ENCODE measurements around the gene UGGT1.

Gene UGGT1

DNA sequence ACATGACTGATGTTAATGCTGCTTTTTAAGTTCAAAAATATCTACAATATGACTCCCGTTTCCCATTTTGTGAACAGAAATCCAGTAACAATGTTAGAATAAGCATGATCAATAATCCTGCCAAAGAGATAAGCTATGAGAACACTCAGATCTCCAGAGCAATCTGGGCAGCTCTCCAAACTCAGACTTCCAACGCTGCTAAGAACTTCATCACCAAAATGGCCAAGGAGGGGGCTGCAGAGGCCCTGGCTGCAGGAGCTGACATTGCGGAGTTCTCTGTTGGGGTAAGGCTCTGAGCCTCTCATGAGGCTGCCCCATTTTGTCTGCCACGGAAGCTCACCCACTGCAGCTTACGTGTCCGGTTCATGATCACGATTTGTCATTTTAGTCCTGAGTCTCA is 68.4 kb downstream of the UGGT1 start:
- no peaks in the 10 kb centered on the region for H3K79me2 ChIP-seq (ENCODE audit: insufficient read depth, low read length)
- H4K20me1 ChIP-seq (ENCODE audit: insufficient read depth, low read length), result no peaks in the 10 kb centered on the region
- TF ChIP-seq EZH2 (IDR thresholded peaks at IDR 0.05; ENCODE audit: borderline replicate concordance, low read depth, low read length, severe bottlenecking), result no peak
- TF ChIP-seq, protein P1, sequence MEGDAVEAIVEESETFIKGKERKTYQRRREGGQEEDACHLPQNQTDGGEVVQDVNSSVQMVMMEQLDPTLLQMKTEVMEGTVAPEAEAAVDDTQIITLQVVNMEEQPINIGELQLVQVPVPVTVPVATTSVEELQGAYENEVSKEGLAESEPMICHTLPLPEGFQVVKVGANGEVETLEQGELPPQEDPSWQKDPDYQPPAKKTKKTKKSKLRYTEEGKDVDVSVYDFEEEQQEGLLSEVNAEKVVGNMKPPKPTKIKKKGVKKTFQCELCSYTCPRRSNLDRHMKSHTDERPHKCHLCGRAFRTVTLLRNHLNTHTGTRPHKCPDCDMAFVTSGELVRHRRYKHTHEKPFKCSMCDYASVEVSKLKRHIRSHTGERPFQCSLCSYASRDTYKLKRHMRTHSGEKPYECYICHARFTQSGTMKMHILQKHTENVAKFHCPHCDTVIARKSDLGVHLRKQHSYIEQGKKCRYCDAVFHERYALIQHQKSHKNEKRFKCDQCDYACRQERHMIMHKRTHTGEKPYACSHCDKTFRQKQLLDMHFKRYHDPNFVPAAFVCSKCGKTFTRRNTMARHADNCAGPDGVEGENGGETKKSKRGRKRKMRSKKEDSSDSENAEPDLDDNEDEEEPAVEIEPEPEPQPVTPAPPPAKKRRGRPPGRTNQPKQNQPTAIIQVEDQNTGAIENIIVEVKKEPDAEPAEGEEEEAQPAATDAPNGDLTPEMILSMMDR (IDR thresholded peaks at IDR 0.05; ENCODE audit: borderline replicate concordance, extremely low read depth, low read length, poor library complexity, severe bottlenecking), result no peak
- H3K4me3 ChIP-seq (ENCODE audit: low read depth in 1 of 2, low read length in 2 of 2), result no peak overlapping the region
- ATAC-seq (ENCODE audit: insufficient read depth, low read depth) (no peak), DNase-seq (no peak)
- H3K27me3 ChIP-seq (ENCODE audit: insufficient read depth, low read length, poor library complexity), result no peaks in the 10 kb centered on the region
- H2AFZ ChIP-seq (ENCODE audit: low read depth, low read length), result no peak overlapping the region
- H3K9me3 ChIP-seq (ENCODE audit: insufficient read depth, low read length, severe bottlenecking), result no peaks in the 10 kb centered on the region
- H3K36me3 ChIP-seq (ENCODE audit: insufficient read depth, low read length), result peaks cover 81% of the 10 kb centered on the region
- H3K9ac ChIP-seq (ENCODE audit: low read depth, low read length), result no peak overlapping the region
- H3K4me2 ChIP-seq (ENCODE audit: insufficient read depth, low read length), result no peak overlapping the region
- H3K4me1 ChIP-seq (ENCODE audit: insufficient read depth, low read length), result no peaks in the 10 kb centered on the region
- H3K27ac ChIP-seq (ENCODE audit: low read length), result no peak overlapping the region

DNA sequence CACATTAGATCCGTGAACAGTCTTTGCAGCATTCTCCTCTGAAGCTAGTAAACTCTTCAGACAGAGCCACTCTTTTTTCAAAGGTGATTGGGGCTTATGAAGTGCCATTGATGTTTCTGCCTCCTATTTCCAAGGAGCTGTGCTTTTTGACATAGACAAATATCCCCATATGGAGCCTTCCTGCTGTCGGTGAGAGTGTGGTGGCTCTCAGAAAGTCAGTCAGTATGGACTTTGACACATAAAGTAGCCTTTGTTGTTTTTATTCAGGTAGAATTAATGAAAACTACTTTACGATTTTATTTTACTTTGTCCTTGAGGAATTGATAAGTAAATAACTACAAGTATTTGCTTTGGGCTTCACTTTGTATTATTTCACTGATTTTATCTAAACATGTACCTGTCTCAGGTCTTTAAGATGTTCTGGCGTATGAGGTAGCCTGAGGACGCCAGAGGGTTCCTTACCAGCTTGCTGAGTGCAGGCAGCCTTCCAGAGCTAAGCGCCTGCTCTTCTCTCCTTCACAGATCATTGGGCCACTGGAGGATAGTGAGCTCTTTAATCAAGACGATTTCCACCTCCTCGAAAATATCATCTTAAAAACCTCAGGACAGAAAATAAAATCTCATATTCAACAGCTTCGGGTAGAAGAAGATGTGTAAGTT is 69.7 kb downstream of the UGGT1 start:
- DNase-seq, result no peak

DNA sequence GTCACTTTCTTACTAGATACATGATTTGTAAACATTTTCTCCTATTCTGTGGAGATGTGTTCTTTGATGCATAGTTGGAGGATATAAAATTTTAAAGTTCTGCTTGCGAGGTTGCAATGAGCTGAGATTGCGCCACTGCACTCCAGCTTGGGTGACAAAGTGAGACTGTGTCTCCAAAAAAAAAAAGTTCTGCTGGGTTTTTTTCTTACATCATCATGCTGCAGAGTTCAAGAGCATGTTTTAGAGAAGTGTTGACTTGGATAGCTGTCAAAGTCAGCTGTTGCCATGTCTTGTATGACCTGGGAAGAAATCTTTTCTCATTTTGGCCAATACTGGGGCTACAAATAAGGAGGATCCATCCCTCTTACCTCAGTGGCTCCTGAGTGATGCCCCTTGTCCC is 71.3 kb downstream of the UGGT1 start:
- Histone ChIP-seq H3K4me3 (ENCODE audit: low read depth in 1 of 2, low read length in 2 of 2) (no peak overlapping the region), H2AFZ (ENCODE audit: low read depth, low read length) (no peak overlapping the region), H3K4me1 (ENCODE audit: insufficient read depth, low read length) (no peaks in the 10 kb centered on the region), H3K36me3 (ENCODE audit: insufficient read depth, low read length) (peaks cover 87% of the 10 kb centered on the region), H4K20me1 (ENCODE audit: insufficient read depth, low read length) (no peaks in the 10 kb centered on the region), H3K79me2 (ENCODE audit: insufficient read depth, low read length) (no peaks in the 10 kb centered on the region), H3K27me3 (ENCODE audit: insufficient read depth, low read length, poor library complexity) (no peaks in the 10 kb centered on the region), H3K27ac (ENCODE audit: low read length) (no peak overlapping the region), H3K4me2 (ENCODE audit: insufficient read depth, low read length) (no peak overlapping the region), H3K9me3 (ENCODE audit: insufficient read depth, low read length, severe bottlenecking) (no peaks in the 10 kb centered on the region), H3K9ac (ENCODE audit: low read depth, low read length) (no peak overlapping the region)
- no peak for ATAC-seq (ENCODE audit: insufficient read depth, low read depth)
- DNase-seq, result no peak
- no peak for TF ChIP-seq EZH2 (IDR thresholded peaks at IDR 0.05; ENCODE audit: borderline replicate concordance, low read depth, low read length, severe bottlenecking)
- TF ChIP-seq, protein P1 (IDR thresholded peaks at IDR 0.05; ENCODE audit: borderline replicate concordance, extremely low read depth, low read length, poor library complexity, severe bottlenecking), result no peak

More for the DNA sequence above, 69.7 kb downstream of the UGGT1 start:
- H3K79me2 ChIP-seq (ENCODE audit: insufficient read depth, low read length), result no peaks in the 10 kb centered on the region
- H3K4me2 ChIP-seq (ENCODE audit: insufficient read depth, low read length), result no peak overlapping the region
- H3K4me3 ChIP-seq (ENCODE audit: low read depth in 1 of 2, low read length in 2 of 2), result no peak overlapping the region
- H4K20me1 ChIP-seq (ENCODE audit: insufficient read depth, low read length), result no peaks in the 10 kb centered on the region
- H3K4me1 ChIP-seq (ENCODE audit: insufficient read depth, low read length), result no peaks in the 10 kb centered on the region
- no peaks in the 10 kb centered on the region for H3K27me3 ChIP-seq (ENCODE audit: insufficient read depth, low read length, poor library complexity)
- no peaks in the 10 kb centered on the region for H3K9me3 ChIP-seq (ENCODE audit: insufficient read depth, low read length, severe bottlenecking)
- H3K27ac ChIP-seq (ENCODE audit: low read length), result no peak overlapping the region
- H3K36me3 ChIP-seq (ENCODE audit: insufficient read depth, low read length), result peaks cover 86% of the 10 kb centered on the region
- no peak overlapping the region for H3K9ac ChIP-seq (ENCODE audit: low read depth, low read length)
- no peak overlapping the region for H2AFZ ChIP-seq (ENCODE audit: low read depth, low read length)
- no peak for ATAC-seq (ENCODE audit: insufficient read depth, low read depth)
- TF ChIP-seq, protein P1 (IDR thresholded peaks at IDR 0.05; ENCODE audit: borderline replicate concordance, extremely low read depth, low read length, poor library complexity, severe bottlenecking), result no peak
- no peak for TF ChIP-seq EZH2 (IDR thresholded peaks at IDR 0.05; ENCODE audit: borderline replicate concordance, low read depth, low read length, severe bottlenecking)
